GM19239 (cell line): ENCODE measurements around the gene HPX.

ENCODE experiments used
- DNase-seq: peaks from one replicate; pipeline ENCODE4 v3.0.0; 2011; ENCODE audit warnings: low spot score; ENCODE audit not compliant: insufficient read length
- FAIRE-seq: peaks from 2 replicates; lab custom pipeline; 2011; peaks lifted over from hg19 to GRCh38; lab: Jason Lieb, UNC

Gene HPX

GRCh38 chr11:6419009-6419631 lies 21.7 kb downstream of the HPX start, which contains the start of gene APBB1:
Gene APBB1, minus strand, starts transcription at chr11:6419094. Its CDS starts 7,747 bp downstream, at chr11:6411347.
- DNase-seq, result no peak
- FAIRE-seq, result no peak

DNA sequence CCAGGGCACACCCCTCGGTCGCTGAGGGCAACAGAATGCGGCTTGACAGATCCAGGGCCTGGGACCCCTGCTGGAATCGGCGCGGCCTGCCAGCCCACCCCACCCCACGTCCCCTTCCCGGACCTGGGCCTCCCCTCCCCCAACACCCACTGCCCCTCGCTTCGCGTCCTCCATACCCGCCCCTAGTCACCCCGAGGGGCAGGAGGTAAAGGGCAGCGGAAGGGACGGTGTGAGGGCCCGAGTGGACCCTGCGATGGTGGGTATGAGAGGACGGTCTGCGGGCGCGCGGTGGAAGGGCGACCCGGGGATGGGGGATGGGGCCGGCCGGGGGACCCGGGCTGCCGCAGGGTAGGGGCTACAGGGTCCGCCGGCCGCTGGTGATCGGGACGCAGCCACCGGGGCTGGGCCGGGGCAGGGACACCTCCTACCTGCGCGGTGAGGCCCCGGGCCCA lies 22.2 kb downstream of the HPX start:
- no peak for FAIRE-seq
- no peak for DNase-seq

GRCh38 chr11:6417907-6418556 lies 22.8 kb downstream of the HPX start:
- DNase-seq (no peak), FAIRE-seq (no peak)

DNA sequence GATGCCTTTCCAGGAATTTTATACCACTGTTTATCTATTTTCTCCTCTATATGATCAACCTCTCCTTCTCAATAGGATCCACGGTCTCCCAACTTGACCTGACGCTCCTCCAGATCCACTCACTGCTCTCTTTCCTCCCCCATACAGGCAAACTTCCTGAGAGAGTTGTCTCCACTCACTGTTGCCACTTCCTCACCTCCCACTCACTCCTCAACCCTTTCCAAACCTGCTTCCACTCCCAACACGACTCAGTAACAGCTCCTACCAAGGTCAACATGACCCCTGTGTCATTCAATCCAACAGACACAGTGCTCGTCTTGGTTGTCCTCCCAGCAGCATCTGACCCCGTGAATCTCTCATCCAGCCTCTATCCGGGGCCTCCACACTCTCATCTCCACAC lies 25.0 kb downstream of the HPX start:
- FAIRE-seq, result no peak

DNA sequence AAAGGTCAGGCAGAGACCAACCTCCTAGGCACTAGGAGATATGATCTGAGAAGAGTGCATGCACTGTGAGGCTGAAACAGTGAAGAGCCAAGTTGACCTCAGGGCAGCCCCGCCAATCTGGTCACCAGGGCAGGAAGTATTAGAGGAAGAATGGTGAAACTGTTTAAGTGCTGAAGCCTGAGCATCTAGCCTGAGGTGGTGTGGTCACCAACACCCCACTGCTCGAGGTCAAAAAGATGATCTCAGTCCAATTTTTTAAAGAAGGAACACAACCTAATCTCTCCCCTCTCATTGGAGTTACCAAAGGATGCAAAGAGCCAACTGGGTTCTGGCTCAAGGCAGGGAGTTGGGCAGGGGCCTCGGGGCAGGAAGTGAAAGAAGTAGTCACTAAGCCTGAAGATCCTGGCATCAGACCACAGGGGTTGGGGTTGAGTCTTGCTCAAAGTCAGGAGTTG lies 25.9 kb downstream of the HPX start:
- DNase-seq, result no peak
- FAIRE-seq, result peak; percentile 66

More for the DNA sequence above, 25.0 kb downstream of the HPX start:
- DNase-seq, result no peak

GRCh38 chr11:6413791-6414201 lies 27.0 kb downstream of the HPX start:
- DNase-seq (no peak), FAIRE-seq (no peak)

DNA sequence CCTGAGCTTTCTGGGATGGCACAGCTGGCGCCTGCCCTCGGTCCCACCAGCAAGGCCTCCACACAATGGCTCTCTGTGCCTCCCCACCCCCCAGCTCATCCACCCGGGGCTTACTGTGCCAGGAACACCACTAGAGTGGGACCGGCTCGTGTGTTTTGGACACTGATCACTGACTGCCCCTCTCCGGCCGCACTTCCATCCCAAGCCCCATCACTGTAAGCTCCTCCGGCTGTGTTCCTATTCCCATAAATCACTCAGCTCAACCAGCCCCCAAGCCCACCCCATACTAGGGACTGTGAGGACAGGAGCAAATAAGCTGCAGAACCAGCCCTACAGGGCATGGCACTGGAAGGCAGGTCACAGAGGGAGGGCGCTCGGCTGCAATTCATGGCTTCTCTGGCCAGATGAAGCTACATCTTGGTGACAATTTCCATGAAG lies 29.2 kb downstream of the HPX start:
- no peak for FAIRE-seq

DNA sequence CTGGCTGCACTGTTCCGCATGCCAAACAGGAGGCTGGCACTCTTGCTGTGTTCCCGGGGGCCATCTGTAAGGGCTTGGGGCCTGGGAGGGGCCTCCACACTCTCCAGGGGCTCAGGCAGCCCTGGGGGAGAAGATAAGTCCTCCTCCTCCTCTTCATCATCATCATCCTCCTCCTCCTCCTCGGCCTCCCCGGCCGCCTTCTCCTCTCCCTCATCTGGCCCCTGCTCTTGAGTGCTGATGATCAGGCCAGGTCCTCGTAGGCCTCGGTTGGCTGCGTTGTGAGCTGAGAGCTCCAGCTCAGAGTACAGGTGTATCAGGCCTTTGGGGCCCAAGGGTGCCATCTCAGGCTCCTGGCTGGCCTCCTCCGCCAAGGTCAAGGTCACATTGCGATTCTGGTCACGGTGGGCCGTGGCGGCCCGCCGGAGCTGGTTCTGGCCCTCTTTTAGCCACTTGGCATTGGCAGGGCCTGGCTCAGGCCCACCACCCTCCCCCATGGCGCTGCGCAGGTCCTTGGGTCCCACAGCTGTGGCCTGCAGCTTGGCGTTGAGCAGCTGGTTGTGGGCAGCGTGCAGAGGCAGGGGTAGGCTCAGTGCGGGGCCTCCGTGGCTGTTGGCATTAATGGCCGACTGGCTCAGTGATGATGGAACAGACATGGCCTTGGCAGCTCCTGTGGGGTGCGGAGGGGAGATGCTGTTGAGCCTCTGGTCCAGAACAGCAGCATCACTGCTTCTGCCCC lies 29.9 kb downstream of the HPX start:
- FAIRE-seq (no peak), DNase-seq (no peak)

More for the DNA sequence above, 29.2 kb downstream of the HPX start:
- no peak for DNase-seq

GRCh38 chr11:6406370-6406769 lies 34.4 kb downstream of the HPX start:
- DNase-seq (no peak), FAIRE-seq (no peak)

DNA sequence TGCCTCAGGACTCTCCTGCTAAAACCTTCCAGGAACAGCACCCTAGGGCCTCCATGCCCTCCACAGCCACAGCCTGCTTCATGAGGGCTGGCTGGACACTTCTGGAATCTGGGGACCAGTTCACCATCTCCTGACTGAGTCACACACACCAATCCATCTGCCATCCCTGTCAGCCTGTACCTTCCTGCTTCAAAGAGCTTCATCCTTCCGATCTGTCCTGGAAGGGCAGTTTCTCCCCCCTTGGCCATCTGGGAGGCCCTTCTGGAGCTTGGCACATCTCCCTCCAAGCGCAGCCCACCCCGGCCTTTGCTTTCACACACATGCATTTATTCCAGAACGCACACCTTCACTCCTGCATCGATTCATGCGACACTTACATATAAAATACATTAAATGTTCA lies 34.9 kb downstream of the HPX start:
- FAIRE-seq (no peak), DNase-seq (no peak)

DNA sequence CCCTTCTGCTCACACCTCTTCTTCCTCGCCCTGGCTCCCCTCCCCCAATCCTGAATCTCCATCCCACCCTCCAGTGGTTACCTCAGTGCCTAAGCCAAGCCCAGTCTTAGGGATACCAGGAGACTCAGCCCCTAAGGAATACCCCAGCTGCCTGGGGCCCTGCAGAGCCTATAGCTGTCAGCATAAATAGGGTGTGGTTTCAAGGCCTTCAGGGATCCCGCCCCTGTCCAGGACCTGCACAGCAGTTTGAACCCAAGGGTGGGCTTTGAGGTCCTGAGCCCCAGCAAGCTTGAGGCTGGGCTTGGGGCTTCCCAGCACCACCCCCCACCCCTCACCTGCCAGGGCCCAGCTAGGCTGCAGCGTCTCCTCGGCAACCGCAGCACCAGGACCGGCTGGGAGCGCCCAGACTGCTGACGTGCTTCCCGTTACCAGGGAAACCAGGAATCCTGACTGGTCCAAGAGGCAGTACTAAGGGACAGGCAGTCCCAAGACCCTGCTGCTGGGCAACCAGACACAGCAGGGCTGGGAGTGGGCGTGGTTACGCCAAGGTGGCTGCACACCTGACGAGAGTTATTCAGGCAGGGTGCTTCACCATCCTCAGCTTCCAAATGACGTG lies 35.6 kb downstream of the HPX start:
- FAIRE-seq (no peak), DNase-seq (no peak)

GRCh38 chr11:6404342-6405051 lies 36.3 kb downstream of the HPX start:
- DNase-seq, result no peak
- no peak for FAIRE-seq

DNA sequence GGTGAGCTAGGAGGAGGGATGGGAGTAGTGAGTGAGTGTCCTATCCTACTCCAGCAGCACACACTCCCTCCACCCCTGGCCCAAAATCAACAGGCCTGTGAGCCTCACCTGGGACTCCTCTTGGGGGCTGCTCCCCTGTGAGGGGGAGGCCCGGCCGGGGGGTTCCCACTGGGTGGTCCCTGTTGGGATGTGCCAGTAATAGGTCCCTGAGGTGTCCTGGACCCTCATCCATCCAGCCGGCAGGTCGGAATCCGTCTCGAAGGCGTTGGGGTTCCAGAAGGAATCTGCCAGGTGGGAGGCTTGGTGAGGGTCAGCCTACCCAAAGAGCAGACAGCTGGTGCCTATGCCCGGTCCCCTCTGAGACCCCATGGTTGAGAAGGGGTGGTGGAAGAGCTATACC lies 37.2 kb downstream of the HPX start:
- FAIRE-seq, result no peak
- DNase-seq, result no peak

DNA sequence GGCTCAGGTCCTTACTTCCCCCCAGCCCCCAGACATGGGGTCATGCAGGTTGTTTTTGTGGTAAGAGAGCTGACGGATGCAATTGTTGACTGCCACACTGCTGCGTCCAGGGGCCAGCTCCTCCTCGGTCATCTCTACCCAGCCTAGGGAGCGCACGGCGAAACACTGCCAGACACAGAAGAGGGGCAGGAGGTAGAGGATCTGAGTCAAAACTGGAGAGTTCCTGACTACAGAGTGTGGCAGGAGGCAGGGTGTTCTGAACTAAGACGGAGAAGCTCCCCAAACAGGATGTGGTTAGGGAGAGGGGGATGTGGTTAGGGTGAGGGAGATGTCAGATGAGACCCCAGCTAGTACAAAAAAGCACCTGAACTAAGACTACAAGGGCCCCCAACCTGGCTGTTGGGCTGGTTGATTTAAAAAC lies 38.2 kb downstream of the HPX start:
- FAIRE-seq, result peak; percentile 91
- peak; percentile 77 for DNase-seq

GRCh38 chr11:6402061-6402470 lies 38.7 kb downstream of the HPX start:
- DNase-seq (no peak), FAIRE-seq (no peak)

- DNase-seq (no peak), FAIRE-seq (no peak)
Observed at GRCh38 chr11:6401464-6401863, 39.3 kb downstream of the HPX start.

DNA sequence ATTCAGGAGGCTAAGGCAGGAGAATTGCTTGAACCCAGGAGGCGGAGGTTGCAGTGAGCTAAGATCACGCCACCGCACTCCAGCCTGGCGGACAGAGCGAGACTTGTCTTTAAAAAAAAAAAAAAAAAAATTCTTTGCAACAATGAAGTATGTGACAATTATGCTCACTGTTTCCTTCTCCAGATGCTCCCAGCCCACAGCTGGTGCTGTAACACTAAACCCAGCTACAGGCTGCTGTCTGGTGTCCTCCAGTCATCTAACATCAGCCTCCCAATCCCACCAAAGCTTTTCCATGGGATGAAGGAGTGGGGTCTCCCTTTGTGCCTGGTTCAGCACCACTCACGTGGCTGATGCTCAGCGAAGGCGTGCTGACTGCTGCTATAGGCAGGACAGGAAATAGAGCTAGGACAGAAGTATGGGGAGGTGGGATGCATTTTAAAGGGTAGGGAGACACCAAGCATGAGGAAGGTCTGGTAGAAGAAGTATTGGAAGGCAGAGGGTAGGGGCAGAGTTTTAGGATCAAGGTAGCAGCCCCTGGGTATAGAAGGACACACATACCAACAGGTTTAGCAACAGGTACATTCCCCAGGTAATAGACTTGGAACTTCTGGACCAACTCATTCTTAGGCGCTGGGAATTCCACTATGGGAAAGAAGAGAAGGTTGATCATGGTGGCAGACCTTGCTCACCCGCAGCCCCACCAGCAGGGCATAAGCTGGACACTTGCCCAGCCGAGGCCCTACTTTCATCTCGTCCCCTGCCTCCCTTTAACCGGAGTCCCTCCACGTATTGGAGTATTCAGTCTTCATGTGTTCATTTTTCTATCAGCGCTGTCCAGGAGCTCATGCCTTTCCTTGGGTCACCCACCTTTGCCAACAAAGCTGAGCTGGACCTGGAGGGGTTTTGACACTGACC lies 40.1 kb downstream of the HPX start:
- DNase-seq (no peak), FAIRE-seq (no peak)

DNA sequence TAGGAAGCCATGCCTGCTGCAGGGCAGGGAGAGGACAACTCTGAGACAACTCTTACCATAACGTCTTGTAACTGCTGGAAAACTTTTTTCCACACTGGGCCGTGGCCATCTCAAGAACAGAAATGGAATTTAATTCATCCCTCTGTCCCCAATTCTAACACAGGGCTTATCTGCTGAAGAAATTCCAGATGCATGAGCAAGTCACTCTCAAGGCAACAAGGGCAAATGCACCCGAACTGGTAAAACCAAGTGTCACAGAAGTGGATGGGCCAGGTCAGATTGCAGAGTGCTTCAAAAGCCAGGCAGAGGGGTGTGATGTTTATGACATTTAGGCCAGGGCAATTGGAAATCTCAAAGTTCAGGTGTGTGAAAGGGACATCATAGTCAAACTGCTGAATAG lies 43.2 kb downstream of the HPX start:
- FAIRE-seq, result no peak
- no peak for DNase-seq

- FAIRE-seq (no peak), DNase-seq (no peak)
Observed at GRCh38 chr11:6397156-6397555, 43.6 kb downstream of the HPX start.
